NCI-H146 (cell line): ENCODE measurements around the gene DCUN1D3.

Experiments used
- DNase-seq: peaks from one replicate; lab custom pipeline; 2025; lab: John Stamatoyannopoulos, UW

The DCUN1D3 gene

GRCh38 chr16:20918486-20919239 is 18.5 kb upstream of the DCUN1D3 start:
- DNase-seq, result no peak

DNA sequence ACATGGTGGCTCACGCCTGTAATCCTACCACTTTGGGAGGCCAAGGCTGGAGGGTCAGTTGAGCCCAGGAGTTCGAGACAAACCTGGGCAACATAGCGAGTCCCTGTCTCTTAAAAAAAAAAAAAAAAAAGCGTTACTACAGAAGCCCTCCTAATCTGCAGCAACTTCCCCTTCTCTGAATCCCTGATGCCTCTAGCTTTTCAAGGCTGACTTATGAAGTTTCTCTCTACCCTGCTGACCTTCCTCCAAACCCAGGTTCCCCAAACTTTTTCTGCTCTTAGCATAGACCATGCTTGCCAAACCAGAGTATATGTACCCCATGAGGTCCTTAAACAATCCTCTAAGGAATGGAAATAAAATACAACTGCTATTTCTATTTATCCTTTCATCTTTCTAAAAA is 16.8 kb upstream of the DCUN1D3 start:
- DNase-seq, result no peak

DNA sequence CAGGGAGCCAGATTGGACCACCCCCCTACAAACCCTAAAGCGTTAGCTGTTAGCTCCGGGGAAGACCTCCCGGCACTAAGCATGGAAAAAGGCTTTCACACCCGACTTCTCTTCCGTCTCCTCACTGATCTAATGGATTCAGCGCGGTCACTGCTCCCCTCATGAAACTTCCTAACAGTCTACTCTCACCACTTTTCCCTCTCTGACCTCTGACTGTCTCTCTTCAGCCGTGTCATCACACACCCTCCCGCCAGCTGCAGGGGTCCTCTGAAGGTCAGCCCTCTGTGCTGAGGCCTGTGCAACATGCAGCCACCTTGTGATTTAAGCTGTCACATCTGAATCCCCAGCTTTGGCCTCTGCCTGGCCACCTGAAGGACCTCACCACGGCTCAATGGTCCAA is 16.1 kb upstream of the DCUN1D3 start:
- DNase-seq, result no peak

DNA sequence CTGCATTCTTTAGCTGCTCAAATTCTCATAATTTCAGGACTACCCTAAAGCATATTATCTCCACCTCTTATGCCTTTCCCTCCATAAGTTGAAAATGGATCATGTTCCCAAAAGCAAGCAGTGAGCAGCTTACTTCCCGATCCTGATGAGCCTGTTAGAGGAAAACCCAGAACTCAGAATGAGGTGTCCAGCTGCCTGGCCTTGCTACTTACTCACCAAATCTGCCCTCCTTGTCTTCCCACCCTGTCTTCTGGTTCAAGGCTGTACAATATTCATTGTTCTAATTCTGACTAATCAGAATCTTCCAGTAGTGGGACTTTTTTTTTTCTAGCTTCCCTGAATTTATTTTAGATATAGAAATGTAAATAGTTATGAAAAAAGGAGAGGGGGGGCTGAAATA is 11.2 kb upstream of the DCUN1D3 start:
- no peak for DNase-seq

DNA sequence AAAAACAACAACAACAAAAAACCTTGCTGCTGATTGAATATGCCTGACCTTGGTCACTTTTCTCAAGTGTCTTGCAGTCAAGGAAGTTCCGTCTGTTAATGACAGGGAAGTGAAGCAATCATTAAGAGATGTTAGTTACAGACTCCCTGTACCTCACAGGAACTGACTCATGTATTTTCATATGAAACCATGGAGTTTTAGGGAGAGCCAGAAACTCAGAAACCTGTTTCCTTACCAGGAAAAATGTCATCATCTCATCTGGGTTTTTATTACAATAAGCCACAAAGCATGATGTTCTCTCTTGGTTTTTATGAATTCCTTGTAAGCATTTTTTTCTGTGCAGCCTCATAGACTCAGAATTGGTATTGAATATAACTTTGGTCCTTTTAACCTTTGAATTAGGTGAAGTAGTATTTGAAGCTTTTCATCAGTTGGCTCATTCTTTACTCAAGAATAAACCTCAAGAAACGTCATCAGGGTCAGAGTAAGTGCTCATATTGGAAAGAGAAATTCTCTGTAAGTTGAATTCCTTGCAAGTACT is 10.7 kb upstream of the DCUN1D3 start:
- DNase-seq, result no peak

DNA sequence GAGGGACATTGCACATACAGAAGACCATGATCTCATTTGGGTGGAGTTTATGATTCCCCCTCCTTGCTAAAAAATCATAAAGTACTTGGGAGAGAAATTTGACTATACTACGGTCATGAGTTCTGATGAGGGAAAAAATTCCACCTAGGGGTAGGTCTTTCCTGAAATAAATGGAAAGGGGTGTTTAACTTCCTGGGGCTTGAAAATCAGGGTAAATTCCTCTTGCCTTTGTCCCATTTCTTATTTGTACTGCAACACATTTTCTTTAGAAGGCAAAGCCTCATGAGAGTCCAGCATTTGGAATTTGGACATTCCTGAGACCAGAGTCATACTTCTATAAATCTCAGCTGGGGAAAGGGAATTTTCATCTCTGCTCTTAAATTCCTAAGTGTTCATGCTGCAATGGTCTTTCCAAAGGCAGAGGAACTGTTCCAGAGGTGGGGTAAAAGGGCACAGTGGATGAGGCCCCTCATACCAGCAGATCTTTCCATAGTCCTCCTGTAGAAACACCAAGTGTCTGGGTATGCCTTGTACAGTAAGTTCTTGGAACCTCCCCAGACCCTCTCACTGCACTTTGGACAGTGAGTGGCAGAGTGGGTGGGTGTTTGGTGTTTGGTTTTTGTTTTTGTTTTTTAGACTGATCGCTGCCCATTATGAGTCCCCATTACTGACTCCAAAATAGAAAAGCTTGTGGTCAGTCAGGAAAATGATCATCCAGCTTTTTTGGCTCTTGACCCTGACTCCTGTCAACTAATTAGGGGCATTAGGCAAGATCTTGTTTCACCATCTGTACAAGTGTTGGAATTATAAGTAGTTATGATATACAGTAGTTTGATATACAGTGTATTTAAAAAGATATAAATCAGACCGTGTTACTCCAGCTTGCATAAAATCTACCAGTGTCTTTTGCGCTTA is 6.4 kb upstream of the DCUN1D3 start:
- no peak for DNase-seq

DNA sequence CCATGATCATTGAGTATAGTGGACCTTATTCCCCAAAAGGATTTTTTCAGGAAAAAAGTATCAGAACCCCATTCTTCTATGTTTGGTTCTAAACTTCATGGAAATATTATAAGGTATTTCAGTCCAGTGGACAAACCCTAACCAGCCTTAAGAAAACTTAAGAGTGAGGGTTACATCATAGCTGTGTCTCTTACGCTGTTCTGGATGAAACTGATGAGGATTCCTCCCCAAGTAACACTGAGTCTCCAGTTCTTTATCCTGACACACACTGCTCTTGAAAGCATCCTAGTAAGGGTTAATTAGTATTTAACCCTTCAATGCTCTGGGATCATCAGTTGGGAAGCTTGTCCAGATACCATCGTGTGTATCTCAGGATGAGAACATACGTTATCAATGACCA is 5.4 kb upstream of the DCUN1D3 start:
- no peak for DNase-seq

GRCh38 chr16:20904507-20905081 is 4.4 kb upstream of the DCUN1D3 start:
- peak; percentile 28 for DNase-seq

- DNase-seq, result no peak
These were observed 3.8 kb upstream of the DCUN1D3 start for GRCh38 chr16:20903899-20904506.

- DNase-seq, result no peak
These were observed 3.1 kb upstream of the DCUN1D3 start for GRCh38 chr16:20903116-20903898.

DNA sequence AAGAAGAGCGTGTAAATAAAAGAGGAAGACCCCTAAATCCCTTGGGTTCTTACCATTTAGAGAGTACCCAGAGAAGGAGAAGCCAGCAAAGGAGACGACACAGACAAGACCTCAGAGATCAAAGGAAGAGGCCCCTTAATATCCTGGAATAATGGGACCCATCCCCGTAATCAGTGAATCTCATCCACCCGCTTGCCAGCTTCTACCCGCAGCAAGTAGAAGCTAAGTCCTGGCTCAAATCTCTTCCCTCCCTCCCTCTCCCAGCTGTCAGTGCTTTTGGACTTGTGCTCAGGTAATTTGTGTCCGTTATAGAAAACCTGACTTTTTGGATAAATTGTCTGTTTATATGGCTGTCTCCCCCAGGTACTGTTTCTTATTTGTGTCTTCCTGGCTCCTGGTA is 2.3 kb upstream of the DCUN1D3 start:
- no peak for DNase-seq

- DNase-seq, result peak; percentile 75
These were observed 1.4 kb upstream of the DCUN1D3 start for GRCh38 chr16:20901436-20902112.

DNA sequence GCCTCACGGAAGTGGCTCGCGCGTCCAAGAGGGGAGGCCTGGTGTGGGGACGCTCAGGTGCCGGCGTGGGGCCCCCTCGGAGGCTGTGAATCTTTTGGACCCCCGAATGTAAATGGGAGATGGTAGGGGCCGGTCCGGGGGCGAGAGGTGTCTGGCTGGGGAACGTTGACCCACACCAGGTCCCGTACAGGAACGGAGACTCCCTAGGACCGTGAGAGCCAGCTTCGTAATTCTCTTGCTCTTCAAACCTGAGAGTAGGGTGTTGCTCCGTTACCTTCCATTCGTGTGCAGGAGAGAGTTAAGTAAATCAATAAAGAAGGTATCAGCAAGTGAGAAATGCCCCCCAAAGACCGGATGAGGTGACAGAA is 894 bp upstream of the DCUN1D3 start:
- no peak for DNase-seq

- DNase-seq, result no peak
These were observed 470 bp downstream of the DCUN1D3 start for GRCh38 chr16:20899477-20900298.

- DNase-seq, result no peak
These were observed 1.1 kb downstream of the DCUN1D3 start for GRCh38 chr16:20899071-20899470.

- no peak for DNase-seq
These were observed 2.2 kb downstream of the DCUN1D3 start for GRCh38 chr16:20897922-20898321.

- DNase-seq, result no peak
These were observed 2.8 kb downstream of the DCUN1D3 start for GRCh38 chr16:20897253-20897897.

GRCh38 chr16:20894388-20894787 is 5.8 kb downstream of the DCUN1D3 start:
- DNase-seq, result no peak

GRCh38 chr16:20889625-20890275 is 10.4 kb downstream of the DCUN1D3 start:
- no peak for DNase-seq
